H1 (cell line): ENCODE results near the gene SBDS. TPM values are rescaled to one million over a fixed set of nuclear protein-coding genes. Genes with fewer than 3 reads are reported as not detected.

ENCODE experiments used
- CTBP2 ChIP-seq: IDR thresholded peaks from 2 replicates; pipeline ENCODE4 v1.7.0; 2011; ENCODE audit warnings: borderline replicate concordance, mild to moderate bottlenecking, moderate library complexity, mixed read lengths, low read length; ENCODE audit not compliant: insufficient read depth, insufficient read length
- EZH2 ChIP-seq: fragments of 200-600 bp; sonication (generic); IDR thresholded peaks from 2 replicates; pipeline ENCODE4 v1.7.1; 2012; ENCODE audit warnings: low read depth, mild to moderate bottlenecking, moderate library complexity, low read length, inconsistent platforms; ENCODE audit not compliant: severe bottlenecking
- GABPA ChIP-seq: IDR thresholded peaks from 2 replicates; pipeline ENCODE4 v1.6.1; 2011; ENCODE audit warnings: mild to moderate bottlenecking, low read length, moderate library complexity, borderline replicate concordance; ENCODE audit not compliant: insufficient read depth
- SP2 ChIP-seq: IDR thresholded peaks from 2 replicates; pipeline ENCODE4 v1.6.1; 2012; ENCODE audit warnings: mild to moderate bottlenecking, low read length, inconsistent platforms
- polyA plus RNA-seq, 7 experiments: library from polyadenylated mRNA; depleted of rRNA in 3 of 7; stranded (reverse) in 5 of 7; unstranded in 2 of 7; fragments of >200 nt in 5 of 7; fragments of 200-250 nt in 2 of 7; gene quantifications; 1 replicate in 5 of 7; 2 replicates in 1 of 7; 4 replicates in 1 of 7; pipeline versions ENCODE4 v1.2.1 to v1.2.3, GENCODE V29; 2011 to 2013; ENCODE audit warnings: missing spikeins in 2 of 7, mixed read lengths in 2 of 7
- total RNA-seq: library from RNA; stranded (reverse); fragmentation: NEBNext Ultra II Directional; extraction: Animal tissue kit (Norgen Biotek cat#: 25700); gene quantifications from 2 replicates; pipeline ENCODE4 v1.2.1, GENCODE V29; 2021

SBDS gene
- total and polyA plus RNA-seq, 2 of the 8 experiments (the other 6 are each of a cell fraction or from before 2014, with no cell fraction given), result 8.2 to 27.5 TPM

- no peak for TF ChIP-seq GABPA
- TF ChIP-seq CTBP2, result no peak
- no peak for TF ChIP-seq SP2
- no peak for TF ChIP-seq EZH2
Measured at GRCh38 chr7:67019562-67020390, 24.4 kb upstream of the SBDS start (continued).
